ENCODE results near the gene MCC.

DNA sequence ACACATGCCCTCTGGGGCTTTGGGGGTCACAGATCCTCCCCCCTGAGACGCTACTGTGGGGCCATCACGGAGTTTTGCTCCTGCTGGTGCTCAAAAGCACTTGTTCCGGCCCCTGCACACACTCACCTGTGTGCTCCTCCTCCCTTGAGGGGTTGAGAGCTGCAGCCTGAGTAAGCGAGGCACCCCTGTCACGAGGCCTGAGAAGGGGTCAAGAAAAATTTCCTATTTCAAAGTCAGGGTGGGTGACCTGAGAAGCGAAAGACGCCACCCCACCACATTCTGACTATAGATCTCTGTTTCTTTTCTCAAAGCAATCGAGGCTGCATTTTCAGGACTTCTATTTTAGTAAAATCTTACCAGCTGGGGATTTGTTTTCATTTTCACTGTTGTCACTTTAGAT, 373.2 kb downstream of the MCC start:
- TF ChIP-seq, protein P1, sequence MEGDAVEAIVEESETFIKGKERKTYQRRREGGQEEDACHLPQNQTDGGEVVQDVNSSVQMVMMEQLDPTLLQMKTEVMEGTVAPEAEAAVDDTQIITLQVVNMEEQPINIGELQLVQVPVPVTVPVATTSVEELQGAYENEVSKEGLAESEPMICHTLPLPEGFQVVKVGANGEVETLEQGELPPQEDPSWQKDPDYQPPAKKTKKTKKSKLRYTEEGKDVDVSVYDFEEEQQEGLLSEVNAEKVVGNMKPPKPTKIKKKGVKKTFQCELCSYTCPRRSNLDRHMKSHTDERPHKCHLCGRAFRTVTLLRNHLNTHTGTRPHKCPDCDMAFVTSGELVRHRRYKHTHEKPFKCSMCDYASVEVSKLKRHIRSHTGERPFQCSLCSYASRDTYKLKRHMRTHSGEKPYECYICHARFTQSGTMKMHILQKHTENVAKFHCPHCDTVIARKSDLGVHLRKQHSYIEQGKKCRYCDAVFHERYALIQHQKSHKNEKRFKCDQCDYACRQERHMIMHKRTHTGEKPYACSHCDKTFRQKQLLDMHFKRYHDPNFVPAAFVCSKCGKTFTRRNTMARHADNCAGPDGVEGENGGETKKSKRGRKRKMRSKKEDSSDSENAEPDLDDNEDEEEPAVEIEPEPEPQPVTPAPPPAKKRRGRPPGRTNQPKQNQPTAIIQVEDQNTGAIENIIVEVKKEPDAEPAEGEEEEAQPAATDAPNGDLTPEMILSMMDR (IDR thresholded peaks at IDR 0.05): no peak
- TF ChIP-seq POLR2A (IDR thresholded peaks at IDR 0.05): no peak

Data from thyroid gland (tissue), 4 donors.